GM23248 (cell line): Measurements from ENCODE around the gene STK11IP. TPM values are rescaled to one million over a fixed set of nuclear protein-coding genes. Genes with fewer than 3 reads are reported as not detected.
A peak's percentile ranks its signal among the peaks of the same experiment; 100 is the strongest.

Experiments used
- DNase-seq: peaks from one replicate; pipeline ENCODE4 v3.0.0-alpha.2; 2015
- H2AFZ ChIP-seq: fragments of 200-600 bp; sonication (generic); 2 replicates; pipeline ENCODE4 v1.6.1; 2016; ENCODE audit warnings: antibody characterized with exemption
- H3F3A ChIP-seq: fragments of 200-600 bp; sonication (generic); 2 replicates; pipeline ENCODE4 v1.6.1; 2016; ENCODE audit warnings: mild to moderate bottlenecking, antibody characterized with exemption, mixed run types; ENCODE audit not compliant: insufficient read depth
- H3K27ac ChIP-seq: fragments of 200-600 bp; sonication (generic); 2 replicates; pipeline ENCODE4 v1.5.1; 2016; ENCODE audit warnings: mild to moderate bottlenecking
- H3K27me3 ChIP-seq: fragments of 200-600 bp; sonication (generic); replicated peaks from 2 replicates; pipeline ENCODE4 v1.6.1; 2016; ENCODE audit warnings: mild to moderate bottlenecking; ENCODE audit not compliant: insufficient read depth
- H3K36me3 ChIP-seq: fragments of 200-600 bp; sonication (generic); 2 replicates; pipeline ENCODE4 v1.6.1; 2016; ENCODE audit warnings: low read depth, mild to moderate bottlenecking
- H3K4me1 ChIP-seq: fragments of 200-600 bp; sonication (generic); 2 replicates; pipeline ENCODE4 v1.6.1; 2016; ENCODE audit warnings: mild to moderate bottlenecking; ENCODE audit not compliant: insufficient read depth
- H3K4me2 ChIP-seq: fragments of 200-600 bp; sonication (generic); one replicate; pipeline ENCODE4 v1.6.1; 2016; ENCODE audit warnings: mild to moderate bottlenecking; ENCODE audit not compliant: unreplicated experiment
- H3K4me3 ChIP-seq: fragments of 200-600 bp; sonication (generic); 2 replicates; pipeline ENCODE4 v1.5.1; 2016; ENCODE audit warnings: mild to moderate bottlenecking
- H3K79me2 ChIP-seq: fragments of 200-600 bp; sonication (generic); 2 replicates; pipeline ENCODE4 v1.6.1; 2016; ENCODE audit warnings: mild to moderate bottlenecking; ENCODE audit not compliant: insufficient read depth
- H3K9ac ChIP-seq: fragments of 200-600 bp; sonication (generic); 2 replicates; pipeline ENCODE4 v1.6.1; 2016; ENCODE audit warnings: mild to moderate bottlenecking
- H3K9me2 ChIP-seq: fragments of 200-600 bp; sonication (generic); 2 replicates; pipeline ENCODE4 v1.6.1; 2016; ENCODE audit warnings: mixed run types, mild to moderate bottlenecking, moderate library complexity; ENCODE audit not compliant: insufficient read depth
- H3K9me3 ChIP-seq: fragments of 200-600 bp; sonication (generic); one replicate; pipeline ENCODE4 v1.6.1; 2017; ENCODE audit warnings: low read depth
- H4K20me1 ChIP-seq: fragments of 200-600 bp; sonication (generic); 2 replicates; pipeline ENCODE4 v1.6.0; 2016; ENCODE audit not compliant: insufficient read depth
- EZH2 ChIP-seq: fragments of 200-600 bp; sonication (generic); IDR thresholded peaks from 2 replicates; pipeline ENCODE4 v1.6.1; 2018; ENCODE audit warnings: antibody characterized with exemption, mild to moderate bottlenecking; ENCODE audit not compliant: insufficient read depth, poor library complexity, severe bottlenecking
- EZH2phosphoT487 ChIP-seq: fragments of 200-600 bp; sonication (generic); IDR thresholded peaks from 2 replicates; pipeline ENCODE4 v1.6.1; 2018; ENCODE audit warnings: antibody characterized with exemption, moderate library complexity, mild to moderate bottlenecking, low read depth; ENCODE audit not compliant: insufficient read depth
- WGBS, 2 experiments: methylation state at CpG; one replicate each; pipeline ENCODE4 v1.1.6; 2015 to 2017; ENCODE audit warnings: low lambda C conversion rate in 2 of 2, low coverage in 1 of 2; ENCODE audit errors: missing lambda C conversion rate in 2 of 2; 5-methylcytosine and 5-hydroxymethylcytosine counted together
- in situ Hi-C: fragments of 300-500 bp; cut with MboI; formaldehyde crosslinking; loops from 2 replicates; pipeline ENCODE4 v1.15.0; 2020
- polyA plus RNA-seq: library from polyadenylated mRNA; unstranded; fragments of >200 nt; fragmentation: Nextera tagmentation; extraction: Ambion mirVana; gene quantifications from 2 replicates; pipeline ENCODE4 v1.2.1, GENCODE V29; 2016
- total RNA-seq: library from RNA; depleted of rRNA; stranded (reverse); fragments of >200 nt; shearing (Covaris generic); gene quantifications from 2 replicates; pipeline ENCODE4 v1.2.3, GENCODE V29; 2014

Gene STK11IP
- total and polyA plus RNA-seq, 2 experiments from 2014 or later: 7.3 to 10.5 TPM

GRCh38 chr2:219656526-219656925 is 58.9 kb downstream of the STK11IP start:
- H3K9me3 ChIP-seq: no peaks in the 10 kb centered on the region
- no peaks in the 10 kb centered on the region for H3K9me2 ChIP-seq
- H3K4me3 ChIP-seq: no peak overlapping the region
- no peaks in the 10 kb centered on the region for H3K4me1 ChIP-seq
- no peak overlapping the region for H3K4me2 ChIP-seq
- H3F3A ChIP-seq: no peaks in the 10 kb centered on the region
- 98 to 100% methylated on average over 1 of the region's 1 CpG for WGBS, 2 experiments
- TF ChIP-seq EZH2phosphoT487: no peak
- TF ChIP-seq EZH2: no peak
- H3K27me3 ChIP-seq: peaks cover 8% of the 10 kb centered on the region
- no peak overlapping the region for H3K9ac ChIP-seq
- no peaks in the 10 kb centered on the region for H3K36me3 ChIP-seq
- in situ Hi-C loops: no loop called here
- H3K27ac ChIP-seq: no peak overlapping the region
- no peaks in the 10 kb centered on the region for H3K79me2 ChIP-seq
- DNase-seq: peak; percentile 22
- no peak overlapping the region for H2AFZ ChIP-seq
- H4K20me1 ChIP-seq: no peaks in the 10 kb centered on the region

- 33 to 40% methylated on average over 7 of the region's 7 CpGs for WGBS, 2 experiments
- no peak for TF ChIP-seq EZH2
- TF ChIP-seq EZH2phosphoT487: no peak
- no peaks in the 10 kb centered on the region for H3K36me3 ChIP-seq
- no peaks in the 10 kb centered on the region for H3F3A ChIP-seq
- no peaks in the 10 kb centered on the region for H3K9me3 ChIP-seq
- H3K27ac ChIP-seq: no peak overlapping the region
- in situ Hi-C loops: no loop called here
- H3K9me2 ChIP-seq: no peaks in the 10 kb centered on the region
- no peak overlapping the region for H3K9ac ChIP-seq
- H3K4me1 ChIP-seq: no peaks in the 10 kb centered on the region; the same call in 1 of the 2 replicates
- DNase-seq: peak; percentile 71
- no peak overlapping the region for H3K4me3 ChIP-seq
- H2AFZ ChIP-seq: no peak overlapping the region
- no peaks in the 10 kb centered on the region for H3K27me3 ChIP-seq
- H3K79me2 ChIP-seq: no peaks in the 10 kb centered on the region
- no peaks in the 10 kb centered on the region for H4K20me1 ChIP-seq
- no peak overlapping the region for H3K4me2 ChIP-seq
Measured at GRCh38 chr2:219658196-219658846, 60.7 kb downstream of the STK11IP start.

- TF ChIP-seq EZH2phosphoT487 (no peak), EZH2 (no peak)
- DNase-seq: peak; percentile 25
- WGBS, 2 experiments: 46% methylated on average over 3 of the region's 3 CpGs
- Histone ChIP-seq H3K27ac (no peak overlapping the region), H3K4me1 (no peaks in the 10 kb centered on the region; the same call in 1 of the 2 replicates), H3K79me2 (no peaks in the 10 kb centered on the region), H4K20me1 (no peaks in the 10 kb centered on the region), H3K9ac (no peak overlapping the region), H3F3A (no peaks in the 10 kb centered on the region), H3K9me2 (no peaks in the 10 kb centered on the region), H3K4me3 (no peak overlapping the region), H3K36me3 (no peaks in the 10 kb centered on the region), H2AFZ (no peak overlapping the region), H3K9me3 (no peaks in the 10 kb centered on the region), H3K27me3 (no peaks in the 10 kb centered on the region), H3K4me2 (no peak overlapping the region)
- in situ Hi-C loops: no loop called here
Measured at GRCh38 chr2:219658874-219659273, 61.2 kb downstream of the STK11IP start.

GRCh38 chr2:219661197-219661954 is 63.7 kb downstream of the STK11IP start:
- 27 to 33% methylated on average over 7 of the region's 7 CpGs for WGBS, 2 experiments
- no peak overlapping the region for H3K27ac ChIP-seq
- no peaks in the 10 kb centered on the region for H3F3A ChIP-seq
- no peak for DNase-seq
- in situ Hi-C loops: no loop called here
- H4K20me1 ChIP-seq: no peaks in the 10 kb centered on the region
- H3K9me3 ChIP-seq: no peaks in the 10 kb centered on the region
- no peaks in the 10 kb centered on the region; the same call in 1 of the 2 replicates for H3K4me1 ChIP-seq
- H3K9ac ChIP-seq: no peak overlapping the region
- H3K4me3 ChIP-seq: no peak overlapping the region
- no peak for TF ChIP-seq EZH2
- no peak for TF ChIP-seq EZH2phosphoT487
- H3K4me2 ChIP-seq: no peak overlapping the region
- no peak overlapping the region for H2AFZ ChIP-seq
- no peaks in the 10 kb centered on the region for H3K27me3 ChIP-seq
- H3K9me2 ChIP-seq: no peaks in the 10 kb centered on the region
- no peaks in the 10 kb centered on the region for H3K36me3 ChIP-seq
- H3K79me2 ChIP-seq: no peaks in the 10 kb centered on the region
